ENCODE data around the gene CGREF1.
"Not testable (repeated sequence)": the region's sequence is repeated elsewhere in the genome, so short reads cannot be mapped to it uniquely, and the experiment has no call there.

The CGREF1 gene

GRCh38 chr2:27111392-27112078 lies 7.4 kb downstream of the CGREF1 start:
- not testable (repeated sequence) for DNase-seq (ENCODE audit: low read depth in 2 of 2)

GRCh38 chr2:27110603-27111352 lies 8.2 kb downstream of the CGREF1 start:
- DNase-seq (ENCODE audit: low read depth in 2 of 2), result not testable (repeated sequence)

- DNase-seq (ENCODE audit: low read depth in 2 of 2), result no peak
Measured at GRCh38 chr2:27109083-27109482, 9.8 kb downstream of the CGREF1 start.

GRCh38 chr2:27108221-27108620 lies 10.7 kb downstream of the CGREF1 start:
- no peak for DNase-seq (ENCODE audit: low read depth in 2 of 2)

GRCh38 chr2:27105981-27106380 lies 12.9 kb downstream of the CGREF1 start:
- DNase-seq (ENCODE audit: low read depth in 2 of 2), result no peak

GRCh38 chr2:27102329-27102728 lies 16.6 kb downstream of the CGREF1 start:
- DNase-seq (ENCODE audit: low read depth in 2 of 2), result no peak

- no peak for DNase-seq (ENCODE audit: low read depth in 2 of 2)
Measured at GRCh38 chr2:27100036-27100435, 18.9 kb downstream of the CGREF1 start.

- DNase-seq (ENCODE audit: low read depth in 2 of 2), result no peak
Measured at GRCh38 chr2:27099334-27099955, 19.5 kb downstream of the CGREF1 start.

GRCh38 chr2:27097341-27097740 lies 21.6 kb downstream of the CGREF1 start:
- DNase-seq (ENCODE audit: low read depth in 2 of 2), result no peak

- DNase-seq (ENCODE audit: low read depth in 2 of 2), result no peak
Measured at GRCh38 chr2:27096748-27097297, 22.1 kb downstream of the CGREF1 start.

GRCh38 chr2:27095745-27096651 lies 22.9 kb downstream of the CGREF1 start:
- DNase-seq (ENCODE audit: low read depth in 2 of 2), result no peak

GRCh38 chr2:27095427-27095744 lies 23.5 kb downstream of the CGREF1 start:
- DNase-seq (ENCODE audit: low read depth in 2 of 2), result no peak

GRCh38 chr2:27094353-27094984 lies 24.5 kb downstream of the CGREF1 start:
- DNase-seq (ENCODE audit: low read depth in 2 of 2), result no peak

GRCh38 chr2:27093430-27094352 lies 25.2 kb downstream of the CGREF1 start:
- DNase-seq (ENCODE audit: low read depth in 2 of 2), result no peak

GRCh38 chr2:27092696-27093429 lies 26.1 kb downstream of the CGREF1 start:
- no peak for DNase-seq (ENCODE audit: low read depth in 2 of 2)

- no peak for DNase-seq (ENCODE audit: low read depth in 2 of 2)
Measured at GRCh38 chr2:27091746-27092695, 26.9 kb downstream of the CGREF1 start.

GRCh38 chr2:27089111-27089954 lies 29.6 kb downstream of the CGREF1 start:
- DNase-seq (ENCODE audit: low read depth in 2 of 2), result no peak
